Suprapubic skin (tissue), 4 donors: Measurements from ENCODE around the gene EAF1. TPM values are rescaled to one million over a fixed set of nuclear protein-coding genes. Genes with fewer than 3 reads are reported as not detected.

Source experiments
- DNase-seq, 2 donors: peaks; one replicate each; pipeline ENCODE4 v3.0.0-alpha.2; 2019; ENCODE audit warnings: low spot score in 2 of 2
- H3K27ac ChIP-seq: fragments of 200-600 bp; sonication (generic); one replicate; pipeline ENCODE4 v1.5.1; 2019
- H3K27me3 ChIP-seq: fragments of 200-600 bp; sonication (generic); one replicate; pipeline ENCODE4 v1.5.1; 2019
- H3K36me3 ChIP-seq: fragments of 200-600 bp; sonication (generic); one replicate; pipeline ENCODE4 v1.5.1; 2019
- H3K4me1 ChIP-seq: fragments of 200-600 bp; sonication (generic); one replicate; pipeline ENCODE4 v1.5.1; 2019
- H3K4me3 ChIP-seq: fragments of 200-600 bp; sonication (generic); one replicate; pipeline ENCODE4 v1.5.1; 2019; ENCODE audit warnings: mild to moderate bottlenecking
- H3K9me3 ChIP-seq: fragments of 200-600 bp; sonication (generic); one replicate; pipeline ENCODE4 v1.5.1; 2019
- EP300 ChIP-seq: sonication (generic); formaldehyde crosslinking; IDR thresholded peaks from one replicate; pipeline ENCODE4 v1.6.1; 2017; ENCODE audit warnings: antibody characterized with exemption
- POLR2A ChIP-seq, 2 donors: fragments of 450-650 bp; IDR thresholded peaks; one replicate each; pipeline ENCODE4 v1.6.1; 2017; ENCODE audit warnings: antibody characterized with exemption in 2 of 2, mild to moderate bottlenecking in 2 of 2, moderate library complexity in 2 of 2
- POLR2AphosphoS5 ChIP-seq, 3 donors: sonication (generic); formaldehyde crosslinking; IDR thresholded peaks; one replicate each; pipeline ENCODE4 v1.6.1; 2017; ENCODE audit warnings: antibody characterized with exemption in 3 of 3
- WGBS: methylation state at CpG from one replicate; pipeline ENCODE4 v1.1.5; 2018; 5-methylcytosine and 5-hydroxymethylcytosine counted together
- total RNA-seq, 4 donors: library from RNA; depleted of rRNA; stranded (reverse); fragments of >200 nt; gene quantifications; one replicate each; pipeline ENCODE4 v1.1.0, GENCODE V29; 2016
- TF ChIP-seq, protein P1 (sequence below), 2 donors: fragments of 200-600 bp in 1 of 2; fragments of 450-650 bp in 1 of 2; sonication (generic) in 1 of 2; IDR thresholded peaks; one replicate each; pipeline ENCODE4 v1.5.1; 2016 to 2019; ENCODE audit warnings: antibody characterized with exemption in 2 of 2, mild to moderate bottlenecking in 1 of 2, moderate library complexity in 1 of 2

EAF1 gene
- total RNA-seq = 10 to 100 TPM; 33.4 to 52.3 (median 42.7) TPM

DNA sequence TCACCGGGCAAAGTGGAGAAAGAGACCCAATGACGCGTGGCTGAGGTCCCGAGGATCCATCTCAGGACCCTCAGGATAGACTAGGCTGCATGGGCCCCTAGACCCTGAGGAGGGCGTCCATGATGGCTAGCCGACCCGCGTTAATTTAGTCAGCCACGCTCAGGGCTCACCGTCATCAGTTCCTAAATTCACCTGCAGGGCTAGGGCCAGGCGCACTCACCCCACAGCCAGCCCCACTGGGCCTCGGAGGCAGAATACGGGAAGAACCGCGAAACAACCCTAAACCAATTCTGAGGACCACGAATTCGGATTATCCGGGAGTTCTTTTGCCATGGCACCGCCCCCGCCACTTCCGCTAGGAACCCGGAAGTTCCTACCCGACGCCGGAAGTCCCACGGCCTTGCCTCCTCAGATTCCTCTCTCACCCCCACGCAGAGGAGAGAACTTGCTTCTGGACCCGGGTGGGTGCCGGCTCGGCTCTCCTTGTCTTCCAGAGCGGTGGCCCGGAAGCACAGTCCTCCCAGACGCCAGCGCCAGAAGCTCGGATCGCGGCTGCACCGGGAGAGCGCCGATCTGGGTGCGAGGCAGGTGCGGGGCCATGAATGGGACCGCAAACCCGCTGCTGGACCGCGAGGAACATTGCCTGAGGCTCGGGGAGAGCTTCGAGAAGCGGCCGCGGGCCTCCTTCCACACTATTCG lies at the start of gene EAF1, which contains the start of gene METTL6:
Gene EAF1 (plus strand): TSS at position 417 of the 699 bp plus-strand sequence. CDS start 182 bp downstream, at position 599.
Gene METTL6 (minus strand): TSS at position 363 of the 699 bp plus-strand sequence. CDS start 1,033 bp downstream, outside the sequence.
- WGBS = 1% methylated on average over 16 of the region's 52 CpGs
- Histone ChIP-seq H3K36me3 (peaks cover 33% of the 10 kb centered on the region), H3K27ac (peak within 1 kb of the TSS; percentile 84), H3K9me3 (no peaks in the 10 kb centered on the region), H3K4me1 (peaks cover 40% of the 10 kb centered on the region), H3K27me3 (no peaks in the 10 kb centered on the region), H3K4me3 (peak within 1 kb of the TSS; percentile 85)
- TF ChIP-seq POLR2A (IDR thresholded peaks at IDR 0.05) = peak in 1 of 2 donors; percentile 44
- no peak for TF ChIP-seq EP300
- TF ChIP-seq, protein P1, sequence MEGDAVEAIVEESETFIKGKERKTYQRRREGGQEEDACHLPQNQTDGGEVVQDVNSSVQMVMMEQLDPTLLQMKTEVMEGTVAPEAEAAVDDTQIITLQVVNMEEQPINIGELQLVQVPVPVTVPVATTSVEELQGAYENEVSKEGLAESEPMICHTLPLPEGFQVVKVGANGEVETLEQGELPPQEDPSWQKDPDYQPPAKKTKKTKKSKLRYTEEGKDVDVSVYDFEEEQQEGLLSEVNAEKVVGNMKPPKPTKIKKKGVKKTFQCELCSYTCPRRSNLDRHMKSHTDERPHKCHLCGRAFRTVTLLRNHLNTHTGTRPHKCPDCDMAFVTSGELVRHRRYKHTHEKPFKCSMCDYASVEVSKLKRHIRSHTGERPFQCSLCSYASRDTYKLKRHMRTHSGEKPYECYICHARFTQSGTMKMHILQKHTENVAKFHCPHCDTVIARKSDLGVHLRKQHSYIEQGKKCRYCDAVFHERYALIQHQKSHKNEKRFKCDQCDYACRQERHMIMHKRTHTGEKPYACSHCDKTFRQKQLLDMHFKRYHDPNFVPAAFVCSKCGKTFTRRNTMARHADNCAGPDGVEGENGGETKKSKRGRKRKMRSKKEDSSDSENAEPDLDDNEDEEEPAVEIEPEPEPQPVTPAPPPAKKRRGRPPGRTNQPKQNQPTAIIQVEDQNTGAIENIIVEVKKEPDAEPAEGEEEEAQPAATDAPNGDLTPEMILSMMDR (IDR thresholded peaks at IDR 0.05) = peak in 1 of 2 donors; percentile 10
- TF ChIP-seq POLR2AphosphoS5 (IDR thresholded peaks at IDR 0.05) = no peak
- peak; percentile 89 to 92 for DNase-seq

DNA sequence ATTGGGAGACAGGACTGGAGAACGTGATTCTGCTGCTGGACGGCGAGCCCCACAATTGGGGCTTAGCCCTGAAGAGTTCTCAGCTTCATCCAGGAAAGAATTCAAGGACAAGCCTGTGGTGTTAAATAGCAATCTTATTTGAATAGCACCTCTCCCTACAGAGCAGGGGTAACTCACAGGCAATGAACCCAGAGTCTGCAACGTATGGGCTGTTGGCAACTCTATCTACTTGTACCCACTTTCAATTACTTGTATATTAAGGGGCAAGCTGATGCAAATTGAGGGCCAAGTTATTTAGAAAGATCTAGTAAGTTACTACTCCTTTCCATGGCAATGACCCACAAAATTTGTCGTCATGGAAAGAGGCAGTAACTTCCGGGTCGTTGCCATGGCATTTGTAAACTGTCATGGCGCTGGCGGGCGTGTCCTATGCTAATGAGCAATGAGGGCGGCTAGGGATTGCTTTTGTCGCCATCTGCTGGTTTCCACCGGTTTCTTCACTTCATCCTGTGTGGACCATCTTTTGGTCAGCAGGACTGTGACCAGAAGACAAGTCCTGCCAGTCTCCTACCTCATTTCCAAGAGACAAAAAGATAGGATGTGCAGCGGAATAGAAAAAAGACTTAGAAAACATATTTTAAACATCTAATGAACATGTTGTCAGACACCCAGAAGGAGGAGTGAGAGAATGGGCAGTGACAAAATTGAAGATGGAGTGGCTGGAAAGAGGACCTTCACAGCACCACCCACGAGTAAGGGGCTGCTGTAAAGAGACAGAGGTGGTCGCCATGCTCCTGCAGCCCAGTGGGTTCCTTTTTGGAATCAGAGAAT lies 49.2 kb upstream of the EAF1 start:
- Histone ChIP-seq H3K9me3 (no peaks in the 10 kb centered on the region), H3K4me1 (peaks cover 4% of the 10 kb centered on the region), H3K36me3 (no peaks in the 10 kb centered on the region), H3K4me3 (no peak overlapping the region), H3K27me3 (no peaks in the 10 kb centered on the region), H3K27ac (peak overlapping the region; percentile 31)
- WGBS = 28% methylated on average over 16 of the region's 16 CpGs
- DNase-seq = peak; percentile 97 to 98
- no peak for TF ChIP-seq POLR2A (IDR thresholded peaks at IDR 0.05)
- TF ChIP-seq, protein P1 (IDR thresholded peaks at IDR 0.05) = peak; percentile 76 to 86
- TF ChIP-seq POLR2AphosphoS5 (IDR thresholded peaks at IDR 0.05) = peak in 2 of 3 donors; percentile 92 to 93

DNA sequence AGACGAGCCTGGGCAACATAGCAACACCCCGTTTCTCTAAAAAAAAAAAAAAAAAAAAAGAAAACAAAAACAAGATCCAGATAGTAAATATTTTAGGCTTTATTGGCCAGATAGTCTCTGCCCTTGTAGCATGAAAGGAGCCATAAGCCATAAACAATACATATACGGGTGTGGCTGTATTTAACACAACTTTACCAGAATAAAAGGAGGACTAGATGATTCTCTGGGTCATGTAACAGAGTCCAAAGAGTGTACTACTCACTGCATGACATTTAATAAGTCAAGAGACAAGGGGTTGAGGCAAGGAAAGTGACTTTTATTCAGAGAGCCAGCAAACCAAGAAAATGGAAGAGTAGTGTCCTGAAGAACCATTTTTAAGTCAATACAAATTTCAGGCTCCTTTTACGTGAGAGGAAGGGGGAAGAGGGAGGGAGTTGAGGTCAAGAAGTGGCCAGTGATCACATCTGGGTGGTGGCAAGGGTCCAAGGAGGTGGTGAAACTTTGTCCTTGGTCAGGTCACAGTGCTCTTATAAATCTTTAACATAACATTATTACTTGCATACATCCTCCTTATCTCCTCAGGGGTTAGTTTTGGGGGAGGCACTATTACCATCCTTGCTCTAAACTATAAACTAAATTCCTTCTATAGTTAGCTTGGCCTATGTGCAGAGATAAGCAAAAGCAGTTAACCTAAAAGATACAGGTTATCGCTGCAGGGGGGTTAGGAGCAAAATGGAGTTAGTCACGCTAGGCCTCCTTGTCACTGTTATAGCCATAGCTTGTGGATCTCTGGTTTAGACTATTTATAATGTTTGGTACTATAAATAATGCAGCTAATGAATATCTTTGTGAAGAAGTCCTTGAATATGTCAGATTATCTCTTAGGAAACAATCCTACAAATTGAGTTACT lies 46.2 kb upstream of the EAF1 start:
- H3K4me1 ChIP-seq = peaks cover 4% of the 10 kb centered on the region
- H3K27ac ChIP-seq = no peak overlapping the region
- H3K4me3 ChIP-seq = no peak overlapping the region
- H3K27me3 ChIP-seq = no peaks in the 10 kb centered on the region
- no peaks in the 10 kb centered on the region for H3K9me3 ChIP-seq
- H3K36me3 ChIP-seq = no peaks in the 10 kb centered on the region
- WGBS = 72% methylated on average over 6 of the region's 6 CpGs
- TF ChIP-seq EP300 (no peak), POLR2AphosphoS5 (IDR thresholded peaks at IDR 0.05) (no peak), POLR2A (IDR thresholded peaks at IDR 0.05) (no peak)
- TF ChIP-seq, protein P1 (IDR thresholded peaks at IDR 0.05) = no peak
- peak in 1 of 2 donors; percentile 28 for DNase-seq

DNA sequence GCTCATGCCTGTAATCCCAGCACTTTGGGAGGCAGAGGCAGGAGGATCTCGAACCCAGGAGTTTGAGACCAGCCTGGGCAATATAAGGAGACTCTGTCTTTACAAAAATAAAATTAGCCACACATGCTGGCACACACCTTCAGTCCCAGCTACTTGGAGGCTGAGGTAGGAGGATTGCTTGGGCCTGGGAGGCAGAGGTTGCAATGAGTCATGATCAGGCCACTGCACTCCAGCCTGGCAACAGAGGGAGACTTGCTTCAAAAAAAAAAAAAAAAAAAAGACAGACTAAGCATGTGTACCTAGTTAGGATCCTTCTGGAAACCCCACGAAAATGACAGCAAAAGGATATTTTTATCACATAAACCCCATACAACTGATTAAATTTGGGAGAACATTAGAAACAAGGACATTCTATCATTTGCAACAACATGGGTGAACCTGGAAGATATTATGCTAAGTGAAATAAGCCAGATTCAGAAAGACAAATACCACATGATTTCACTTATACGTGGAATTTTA lies 44.9 kb upstream of the EAF1 start:
- WGBS = 56% methylated on average over 3 of the region's 3 CpGs
- Histone ChIP-seq H3K27ac (no peak overlapping the region), H3K36me3 (no peaks in the 10 kb centered on the region), H3K4me3 (no peak overlapping the region), H3K27me3 (no peaks in the 10 kb centered on the region), H3K9me3 (no peaks in the 10 kb centered on the region), H3K4me1 (peaks cover 4% of the 10 kb centered on the region)
- TF ChIP-seq POLR2A (IDR thresholded peaks at IDR 0.05) (no peak), EP300 (no peak), POLR2AphosphoS5 (IDR thresholded peaks at IDR 0.05) (no peak)
- TF ChIP-seq, protein P1 (IDR thresholded peaks at IDR 0.05) = no peak
- peak in 1 of 2 donors; percentile 12 for DNase-seq
